Colon (tissue), 2 donors: ENCODE measurements around the gene XPNPEP3.
A peak's percentile ranks its signal among the peaks of the same experiment; 100 is the strongest.
"Not testable (repeated sequence)": the region's sequence is repeated elsewhere in the genome, so short reads cannot be mapped to it uniquely, and the experiment has no call there.

Source experiments
- FAIRE-seq: peaks from 2 replicates; lab custom pipeline; 2012; peaks lifted over from hg19 to GRCh38; lab: Jason Lieb, UNC
- donor health status: control.
- donor health status: control.

The XPNPEP3 gene

GRCh38 chr22:40856513-40857308 lies at the start of gene XPNPEP3, which contains the start of gene ST13:
XPNPEP3 (plus strand) TSS chr22:40857148; CDS start chr22:40857182, 34 bp downstream.
ST13 (minus strand) TSS chr22:40856639; CDS start chr22:40856540, 99 bp downstream.
- FAIRE-seq, result peak; percentile 65

DNA sequence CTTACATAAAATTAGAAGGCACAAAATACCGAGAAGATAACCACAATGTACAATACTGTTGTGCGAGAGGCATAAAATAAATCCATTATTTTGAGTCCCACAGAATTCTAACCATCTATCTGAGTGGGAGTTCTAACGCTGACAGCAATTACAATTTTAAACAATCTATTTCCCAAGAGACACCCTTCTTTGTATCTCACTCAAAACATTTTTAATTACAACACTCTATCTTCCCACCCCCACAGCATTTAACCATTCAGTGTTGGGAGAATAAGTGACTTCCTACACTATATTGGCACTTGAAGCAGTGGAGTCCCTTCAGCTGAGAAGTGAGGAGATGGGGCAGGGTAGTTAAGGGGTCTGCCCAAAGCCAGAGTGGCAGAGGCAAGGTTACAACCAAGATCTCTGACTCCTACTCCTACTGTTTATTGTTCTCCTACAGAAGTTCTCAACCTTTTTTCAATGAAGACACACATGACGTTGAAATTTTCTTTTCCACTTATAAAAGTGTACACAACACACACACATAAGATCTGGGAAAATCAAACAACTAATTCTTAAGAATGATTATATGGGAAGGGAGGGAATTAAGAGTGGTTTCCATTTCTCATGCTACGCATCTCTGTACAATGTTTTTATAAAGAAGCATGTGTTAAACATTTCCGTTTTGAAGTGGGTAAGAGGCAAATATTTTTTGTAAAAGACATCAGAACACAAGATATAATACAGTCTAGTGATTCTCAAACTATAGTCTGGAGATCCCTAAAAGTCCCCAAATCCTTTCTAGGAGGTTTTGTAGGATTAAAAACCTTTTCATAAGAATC lies 48.7 kb upstream of the XPNPEP3 start:
- no peak for FAIRE-seq

DNA sequence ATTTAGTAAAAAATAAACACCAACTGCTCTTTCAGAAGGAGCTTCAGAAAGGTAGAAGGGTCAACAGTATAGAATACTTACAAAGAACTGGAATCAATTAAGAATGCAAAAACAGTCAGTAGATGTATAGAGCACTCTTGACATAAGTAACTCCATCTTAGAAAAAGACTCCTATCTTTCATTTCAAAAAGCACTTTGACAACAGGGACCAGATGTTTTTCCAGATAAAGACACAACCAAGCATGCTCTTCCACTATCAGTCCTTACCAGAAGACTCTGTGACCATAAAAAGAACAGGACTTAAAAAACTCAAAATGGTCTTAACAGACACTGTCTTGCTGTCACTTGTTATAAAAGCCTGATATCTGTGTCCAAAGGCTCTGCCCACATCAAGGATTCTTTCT lies 43.0 kb upstream of the XPNPEP3 start:
- FAIRE-seq, result no peak

DNA sequence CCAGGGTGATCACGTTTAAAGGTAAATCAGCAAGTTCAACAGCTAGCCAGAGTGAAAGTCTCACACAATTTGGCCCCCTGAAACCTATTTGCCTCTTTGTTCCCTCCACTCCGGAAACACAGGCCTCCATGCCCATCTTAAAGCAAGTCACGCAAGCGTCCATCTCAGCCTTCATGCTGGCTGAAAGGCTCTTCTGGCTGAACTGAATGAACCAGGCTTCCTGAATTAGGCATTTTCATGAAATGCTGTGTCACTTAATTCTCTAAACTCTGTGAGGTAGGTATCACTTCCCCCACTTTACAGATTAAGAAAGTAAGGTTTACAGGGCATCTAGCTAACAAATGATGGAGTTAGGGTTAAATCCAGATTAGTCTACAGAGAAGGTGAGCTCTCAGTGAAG lies 39.2 kb upstream of the XPNPEP3 start:
- no peak for FAIRE-seq

DNA sequence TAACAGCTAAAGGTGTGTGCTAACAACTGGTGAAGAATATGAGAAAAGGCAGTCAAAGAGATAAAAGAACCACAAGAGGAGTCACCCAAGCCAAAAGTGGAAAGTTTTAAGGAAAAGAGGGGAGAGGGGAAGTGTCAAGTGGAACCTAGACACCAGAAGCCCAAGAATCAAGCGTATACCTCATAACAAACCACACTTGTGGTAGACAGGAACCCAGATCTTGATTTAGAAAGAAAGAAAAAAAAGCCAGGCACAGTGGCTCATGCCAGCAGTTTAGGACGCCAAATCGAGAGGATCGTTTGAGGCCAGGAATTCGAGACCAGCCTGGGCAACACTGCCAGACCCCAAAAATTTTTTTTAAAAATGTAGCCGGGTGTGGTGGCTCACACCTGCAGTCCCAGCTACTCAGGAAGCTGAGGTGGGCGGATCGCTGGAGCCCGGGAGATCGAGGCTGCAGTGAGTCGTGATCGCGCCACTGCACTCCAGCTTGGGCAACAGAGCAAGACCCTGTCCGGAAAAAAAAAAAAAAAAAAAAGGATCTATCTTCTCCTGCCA lies 38.7 kb upstream of the XPNPEP3 start:
- FAIRE-seq, result no peak

- FAIRE-seq, result no peak
Measured at GRCh38 chr22:40818747-40819598, 38.0 kb upstream of the XPNPEP3 start, which contains the start of gene SLC25A17. SLC25A17 (minus strand) TSS chr22:40819346; CDS start chr22:40819248, 98 bp downstream.

DNA sequence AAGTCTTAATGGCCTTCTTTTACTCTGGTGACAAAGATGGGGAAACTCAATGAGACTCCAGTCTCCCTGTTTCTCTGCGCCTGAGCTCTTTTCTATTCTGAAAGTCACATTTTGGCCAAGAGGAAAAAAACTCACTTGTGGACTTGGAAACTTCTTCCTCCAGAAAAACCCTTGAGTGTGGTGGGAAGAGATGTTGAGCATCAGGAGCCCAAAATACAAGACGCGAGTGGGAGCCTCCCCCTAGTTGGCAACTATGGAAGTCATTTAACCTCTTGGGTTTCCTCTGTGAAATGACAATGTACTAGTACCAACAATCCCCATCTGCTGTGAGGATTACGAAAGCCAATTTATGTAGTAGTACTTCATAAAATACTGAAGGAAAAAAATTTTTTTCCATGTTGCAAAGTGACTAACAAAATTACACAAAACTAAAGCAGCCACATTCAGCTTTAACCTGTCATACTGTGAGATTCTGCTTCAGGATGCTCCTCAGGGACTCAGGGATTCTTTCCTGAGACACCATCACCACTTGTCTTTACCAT lies 37.3 kb upstream of the XPNPEP3 start:
- FAIRE-seq, result no peak

DNA sequence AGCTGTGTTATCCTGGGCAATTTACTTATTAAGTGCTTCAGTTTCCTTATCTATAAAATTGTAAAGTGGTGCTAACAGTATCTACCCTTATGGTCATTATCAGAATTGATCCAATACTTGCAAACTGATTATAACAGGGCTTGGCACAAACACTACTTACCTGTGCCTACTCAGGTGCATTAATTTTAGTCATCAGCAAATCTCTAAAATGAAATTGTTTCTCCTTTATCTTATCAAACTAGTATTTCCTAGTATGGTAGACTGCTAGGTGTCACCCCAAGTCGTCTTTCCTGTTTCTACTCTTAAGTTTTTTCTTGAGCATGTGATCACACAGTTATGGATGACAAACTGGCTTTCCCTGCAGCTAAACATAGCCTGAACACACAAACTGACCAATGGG lies 33.5 kb upstream of the XPNPEP3 start:
- no peak for FAIRE-seq

DNA sequence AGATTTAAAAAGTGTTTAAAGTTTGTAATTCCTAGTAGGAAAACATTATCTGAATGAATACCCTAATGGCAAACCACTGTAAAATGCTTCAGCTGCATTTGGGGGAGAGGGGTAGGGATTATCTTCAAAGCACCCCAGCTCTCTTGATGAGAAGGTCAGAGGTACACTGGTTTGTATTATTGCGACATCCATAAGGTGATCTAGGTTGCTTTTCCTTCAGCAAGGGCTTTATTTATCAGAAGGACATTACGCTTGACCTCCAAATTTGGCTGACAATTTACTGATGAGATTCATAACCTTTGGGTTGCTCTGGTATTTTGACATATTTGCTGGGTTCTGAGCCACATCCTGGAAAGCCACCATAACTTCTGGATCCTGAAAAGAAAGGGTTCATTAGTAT lies 30.7 kb upstream of the XPNPEP3 start:
- not testable (repeated sequence) for FAIRE-seq

DNA sequence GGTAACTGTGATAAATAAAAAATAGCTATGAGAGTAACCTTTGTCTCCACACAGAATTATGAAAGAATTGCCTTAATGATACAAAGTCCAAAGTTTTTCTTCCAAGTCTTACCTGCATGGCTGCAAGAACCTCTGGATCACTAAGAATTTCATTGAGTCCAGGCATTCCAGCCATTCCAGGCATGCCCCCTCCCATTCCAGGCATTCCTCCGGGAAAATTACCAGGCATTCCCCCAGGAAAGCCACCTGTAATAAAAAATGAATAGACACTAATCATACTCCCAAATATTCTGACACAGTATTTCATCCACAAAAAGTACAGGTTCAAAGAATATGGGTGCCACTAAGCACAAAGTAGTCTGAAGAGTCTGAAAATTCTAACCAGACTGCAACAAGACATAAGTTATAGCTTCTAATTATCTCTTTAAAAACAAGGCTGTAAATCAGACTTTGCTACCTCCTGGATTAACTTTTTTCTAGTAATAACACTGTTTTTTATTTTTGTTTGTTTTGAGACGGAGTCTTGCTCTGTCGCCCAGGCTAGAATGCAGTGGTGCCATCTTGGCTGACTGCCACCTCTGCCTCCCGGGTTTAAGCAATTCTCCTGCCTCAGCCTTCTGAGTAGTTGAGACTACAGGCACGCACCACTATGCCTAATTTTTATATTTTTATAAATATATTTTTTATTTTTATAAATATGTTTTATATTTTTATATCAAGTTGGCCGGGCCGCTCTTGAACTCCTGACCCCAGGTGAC lies 29.8 kb upstream of the XPNPEP3 start:
- no peak for FAIRE-seq

GRCh38 chr22:40829131-40829530 lies 27.8 kb upstream of the XPNPEP3 start:
- no peak for FAIRE-seq

DNA sequence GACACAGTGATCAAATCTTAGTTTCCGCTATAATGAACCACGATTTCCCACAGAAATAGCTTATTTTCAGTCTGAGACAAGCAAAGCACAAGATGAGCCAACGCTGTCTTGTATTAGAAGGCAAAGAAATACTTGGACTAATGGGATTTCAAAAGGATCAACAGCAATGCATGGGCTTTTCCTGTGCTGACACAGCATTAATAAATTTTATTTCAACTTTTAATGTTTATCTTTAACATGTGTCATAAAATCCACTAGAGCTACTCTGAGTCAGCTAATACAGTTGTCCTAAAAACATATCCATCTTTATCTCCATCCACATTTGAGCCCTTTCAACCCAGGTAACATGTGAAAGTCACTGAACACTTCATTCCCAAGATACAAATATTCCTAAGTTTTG lies 22.3 kb upstream of the XPNPEP3 start:
- FAIRE-seq, result no peak

GRCh38 chr22:40838486-40838885 lies 18.5 kb upstream of the XPNPEP3 start:
- FAIRE-seq, result no peak

- no peak for FAIRE-seq
Measured at GRCh38 chr22:40844951-40845350, 12.0 kb upstream of the XPNPEP3 start.

DNA sequence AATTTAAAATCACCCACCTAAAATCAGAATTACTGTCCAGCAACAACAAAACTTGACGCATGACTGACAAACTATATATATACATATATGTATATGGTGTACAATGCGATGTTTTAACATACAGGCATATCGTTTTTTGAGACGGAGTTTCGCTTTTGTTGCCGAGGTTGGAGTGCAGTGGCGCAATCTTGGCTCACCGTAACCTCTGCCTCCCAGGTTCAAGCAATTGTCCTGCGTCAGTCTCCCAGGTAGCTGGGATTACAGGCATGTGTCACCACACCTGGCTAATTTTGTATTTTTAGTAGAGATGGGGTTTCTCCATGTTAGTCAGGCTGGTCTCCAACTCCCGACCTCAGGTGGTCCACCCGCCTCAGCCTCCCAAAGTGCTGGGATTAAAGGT lies 11.1 kb upstream of the XPNPEP3 start:
- FAIRE-seq, result not testable (repeated sequence)

- no peak for FAIRE-seq
Measured at GRCh38 chr22:40853333-40853732, 3.6 kb upstream of the XPNPEP3 start.

GRCh38 chr22:40853961-40854360 lies 3.0 kb upstream of the XPNPEP3 start:
- no peak for FAIRE-seq

DNA sequence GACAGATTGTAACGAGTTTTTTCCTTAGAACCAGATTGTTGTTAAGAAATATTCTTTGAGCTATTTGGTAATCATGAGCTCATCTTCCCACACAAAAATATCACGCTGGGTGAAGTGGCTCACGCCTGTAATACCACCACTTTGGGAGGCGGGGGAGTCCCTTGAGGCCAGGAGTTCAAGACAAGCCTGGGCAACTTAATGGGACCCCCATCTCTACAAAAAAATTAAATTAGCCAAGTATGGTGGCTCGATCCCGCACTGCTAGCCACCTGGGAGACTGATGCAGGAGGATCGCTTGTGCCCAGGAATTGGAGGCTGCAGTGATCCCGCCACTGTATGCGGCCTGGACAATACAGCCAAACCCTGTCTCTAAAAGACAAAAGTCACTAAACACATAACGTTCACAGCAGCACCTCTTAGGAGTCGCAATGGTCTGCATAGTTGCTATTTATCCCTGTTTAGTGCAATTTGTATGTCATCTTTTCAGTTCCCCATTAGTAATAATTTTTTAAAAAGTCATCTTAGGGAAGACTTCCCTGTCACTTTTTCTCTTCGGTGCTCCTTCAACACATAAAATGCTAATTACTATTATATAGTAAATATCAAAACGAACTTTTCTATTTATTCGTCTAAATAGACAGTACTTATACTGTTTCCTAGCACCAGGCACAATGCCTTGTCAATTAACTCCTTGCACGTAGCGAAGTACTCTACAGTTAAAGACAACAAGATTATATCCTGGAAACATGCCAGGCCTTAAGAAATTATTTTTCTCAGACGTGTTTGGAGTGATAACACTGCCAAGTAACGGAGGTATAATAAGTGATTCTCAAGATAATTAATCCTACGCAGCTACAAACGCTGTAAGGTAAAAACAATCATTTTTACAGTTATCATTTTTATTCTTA lies 1.6 kb upstream of the XPNPEP3 start:
- no peak for FAIRE-seq

DNA sequence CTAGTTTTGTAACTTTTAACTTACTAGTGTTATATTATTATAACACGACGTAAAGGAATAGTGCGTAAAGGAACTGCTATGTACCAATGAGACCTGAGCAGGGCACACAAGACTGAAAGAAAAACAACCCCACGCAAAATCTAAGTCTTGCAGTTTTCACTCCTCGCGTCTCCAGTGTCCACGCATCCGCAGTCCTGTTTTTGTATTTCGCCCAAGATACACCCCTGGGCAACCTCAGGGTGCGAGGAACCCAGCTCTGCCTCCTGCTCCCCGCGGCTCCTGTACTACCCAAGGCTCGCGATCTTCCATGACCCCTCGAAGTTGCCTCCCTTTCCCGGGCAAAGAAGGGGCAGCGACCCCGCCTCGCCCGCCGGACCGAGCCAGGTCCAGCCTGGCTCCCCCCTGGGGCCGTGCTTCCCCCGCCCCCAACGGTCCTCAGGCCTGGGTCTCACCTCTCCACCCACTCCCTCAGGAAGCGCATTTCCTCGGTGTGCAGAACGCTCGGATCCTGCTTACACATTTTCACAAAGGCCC lies 902 bp upstream of the XPNPEP3 start:
- no peak for FAIRE-seq
